Sigmoid colon (tissue), 7 donors: ENCODE results near the gene PEAK1. TPM values are rescaled to one million over a fixed set of nuclear protein-coding genes. Genes with fewer than 3 reads are reported as not detected.

Source experiments
- DNase-seq: peaks from one replicate; pipeline ENCODE4 v3.0.0-alpha.2; 2019
- H3K27ac ChIP-seq, 4 donors: fragments of 200-600 bp; sonication (generic); one replicate each; pipeline ENCODE4 v1.5.1; 2016 to 2019; ENCODE audit warnings: mild to moderate bottlenecking in 1 of 4
- H3K27me3 ChIP-seq, 3 donors: fragments of 200-600 bp; sonication (generic); one replicate each; pipeline ENCODE4 v1.5.1; 2019; ENCODE audit warnings: mild to moderate bottlenecking in 1 of 3
- H3K36me3 ChIP-seq, 4 donors: fragments of 200-600 bp; sonication (generic); one replicate each; pipeline ENCODE4 v1.5.1; 2016 to 2019
- H3K4me1 ChIP-seq, 4 donors: fragments of 200-600 bp; sonication (generic); one replicate each; pipeline ENCODE4 v1.5.1; 2017 to 2019
- H3K4me3 ChIP-seq, 4 donors: fragments of 200-600 bp; sonication (generic); one replicate each; pipeline ENCODE4 v1.5.1; 2017 to 2019; ENCODE audit warnings: mild to moderate bottlenecking in 2 of 4, moderate library complexity in 1 of 4
- H3K9me3 ChIP-seq, 4 donors: fragments of 200-600 bp in 3 of 4; sonication (generic) in 3 of 4; one replicate each; pipeline versions ENCODE4 v1.5.1 to v1.6.1; 2013 to 2019
- CTCF ChIP-seq, 4 experiments: fragments of 450-650 bp in 3 of 4; fragments of 200-600 bp in 1 of 4; IDR thresholded peaks; one replicate each; pipeline ENCODE4 v1.5.1; 2016 to 2019; ENCODE audit warnings: antibody characterized with exemption in 4 of 4, mild to moderate bottlenecking in 3 of 4, moderate library complexity in 2 of 4
- EP300 ChIP-seq, 4 donors: sonication (generic); formaldehyde crosslinking; IDR thresholded peaks; one replicate each; pipeline ENCODE4 v1.6.1; 2017; ENCODE audit warnings: antibody characterized with exemption in 4 of 4
- POLR2A ChIP-seq, 2 donors: fragments of 450-650 bp; IDR thresholded peaks; one replicate each; pipeline ENCODE4 v1.6.1; 2016; ENCODE audit warnings: antibody characterized with exemption in 2 of 2, mild to moderate bottlenecking in 2 of 2, moderate library complexity in 2 of 2
- POLR2AphosphoS5 ChIP-seq, 4 donors: sonication (generic); formaldehyde crosslinking; IDR thresholded peaks; one replicate each; pipeline ENCODE4 v1.6.1; 2017; ENCODE audit warnings: antibody characterized with exemption in 4 of 4
- WGBS, 2 donors: extraction: QIAGEN DNeasy Blood & Tissue Kit; methylation state at CpG; one replicate each; pipeline ENCODE4 v1.1.7; 2013; 5-methylcytosine and 5-hydroxymethylcytosine counted together
- intact Hi-C: fragments of 100-400 bp; cut with DNase I; formaldehyde crosslinking; loops from one replicate; pipeline ENCODE4 v1.15.1; 2023
- polyA plus RNA-seq, 3 donors: library from polyadenylated mRNA; stranded (reverse); fragments of 200-250 nt; gene quantifications; one replicate each; pipeline ENCODE4 v1.2.3, GENCODE V29; 2013
- total RNA-seq, 4 donors: library from RNA; depleted of rRNA; stranded (reverse); fragments of >200 nt; gene quantifications; one replicate each; pipeline ENCODE4 v1.1.0, GENCODE V29; 2016
- donor health status: healthy with polysubstance abuse.
- donor health status: Bipolar disorder and iron deficiency.
- donor health status: healthy.

PEAK1 gene
- total and polyA plus RNA-seq, 7 donors = 3.5 to 59.8 (median 29.3) TPM

GRCh38 chr15:77426871-77427270, 7.0 kb upstream of the PEAK1 start:
- H3K4me1 ChIP-seq = peaks cover 0 to 20% (median 13%) of the 10 kb centered on the region in 4 donors
- no peaks in the 10 kb centered on the region for H3K9me3 ChIP-seq
- WGBS, 2 donors = 59 to 86% methylated on average over 1 of the region's 1 CpG
- no peaks in the 10 kb centered on the region for H3K36me3 ChIP-seq
- H3K27me3 ChIP-seq = no peaks in the 10 kb centered on the region
- intact Hi-C loops = no loop called here
- H3K27ac ChIP-seq = no peak overlapping the region
- no peak overlapping the region for H3K4me3 ChIP-seq
- TF ChIP-seq CTCF (IDR thresholded peaks at IDR 0.05) (no peak), POLR2A (IDR thresholded peaks at IDR 0.05) (no peak), EP300 (IDR thresholded peaks at IDR 0.05) (no peak), POLR2AphosphoS5 (IDR thresholded peaks at IDR 0.05) (no peak)
- no peak for DNase-seq

GRCh38 chr15:77426377-77426776, 6.5 kb upstream of the PEAK1 start:
- no peak overlapping the region for H3K27ac ChIP-seq
- intact Hi-C loops = no loop called here
- H3K27me3 ChIP-seq = no peaks in the 10 kb centered on the region
- 64 to 84% methylated on average over 1 of the region's 1 CpG for WGBS, 2 donors
- no peaks in the 10 kb centered on the region for H3K36me3 ChIP-seq
- TF ChIP-seq POLR2AphosphoS5 (IDR thresholded peaks at IDR 0.05) (no peak), CTCF (IDR thresholded peaks at IDR 0.05) (no peak), POLR2A (IDR thresholded peaks at IDR 0.05) (no peak), EP300 (IDR thresholded peaks at IDR 0.05) (no peak)
- no peak for DNase-seq
- H3K9me3 ChIP-seq = no peaks in the 10 kb centered on the region
- no peak overlapping the region for H3K4me3 ChIP-seq
- H3K4me1 ChIP-seq = peaks cover 0 to 25% (median 18%) of the 10 kb centered on the region in 4 donors

- intact Hi-C loops = no loop called here
- WGBS, 2 donors = 87 to 91% methylated on average over 3 of the region's 3 CpGs
- no peak overlapping the region for H3K27ac ChIP-seq
- no peaks in the 10 kb centered on the region for H3K27me3 ChIP-seq
- H3K36me3 ChIP-seq = no peaks in the 10 kb centered on the region
- DNase-seq = no peak
- H3K9me3 ChIP-seq = no peaks in the 10 kb centered on the region
- H3K4me3 ChIP-seq = no peak overlapping the region
- peaks cover 0 to 27% (median 21%) of the 10 kb centered on the region in 4 donors for H3K4me1 ChIP-seq
- TF ChIP-seq CTCF (IDR thresholded peaks at IDR 0.05) = no peak
- TF ChIP-seq POLR2AphosphoS5 (IDR thresholded peaks at IDR 0.05) = no peak
- TF ChIP-seq POLR2A (IDR thresholded peaks at IDR 0.05) = no peak
- no peak for TF ChIP-seq EP300 (IDR thresholded peaks at IDR 0.05)
Observed at GRCh38 chr15:77425104-77425503, 5.2 kb upstream of the PEAK1 start.

GRCh38 chr15:77421370-77421700, 1.4 kb upstream of the PEAK1 start:
- DNase-seq = no peak
- H3K36me3 ChIP-seq = no peaks in the 10 kb centered on the region
- no peaks in the 10 kb centered on the region for H3K9me3 ChIP-seq
- no peak for TF ChIP-seq POLR2A (IDR thresholded peaks at IDR 0.05)
- no peak for TF ChIP-seq EP300 (IDR thresholded peaks at IDR 0.05)
- peaks cover 0 to 47% (median 42%) of the 10 kb centered on the region in 4 donors for H3K4me1 ChIP-seq
- WGBS, 2 donors = 0% methylated on average over 3 of the region's 3 CpGs
- H3K4me3 ChIP-seq = peak overlapping the region; percentile 69 to 95 (median 90)
- H3K27me3 ChIP-seq = no peaks in the 10 kb centered on the region
- intact Hi-C loops = loop anchor here (2.0 kb wide), 1 partner anchor 351 kb away; the partner anchor contains the start of gene TSPAN3
- peak overlapping the region; percentile 93 to 97 (median 96) for H3K27ac ChIP-seq

GRCh38 chr15:77420610-77421369, 886 bp upstream of the PEAK1 start, which contains the start of gene HMG20A:
Gene HMG20A, plus strand, starts transcription at chr15:77420888. Its CDS starts 37,520 bp downstream, at chr15:77458408.
- intact Hi-C loops = loop anchor here (1.0 to 2.0 kb wide), 2 partner anchors 77 to 350 kb away; partner anchors contain the start of gene TSPAN3
- Histone ChIP-seq H3K4me3 (peak within 1 kb of the TSS; percentile 88 to 95 (median 90)), H3K4me1 (peaks cover 0 to 50% (median 44%) of the 10 kb centered on the region in 4 donors), H3K27ac (peak within 1 kb of the TSS; percentile 93 to 97 (median 96)), H3K27me3 (no peaks in the 10 kb centered on the region), H3K36me3 (no peaks in the 10 kb centered on the region), H3K9me3 (no peaks in the 10 kb centered on the region)
- TF ChIP-seq POLR2A (IDR thresholded peaks at IDR 0.05) (peak in 1 of 2 donors; percentile 54), CTCF (IDR thresholded peaks at IDR 0.05) (no peak), POLR2AphosphoS5 (IDR thresholded peaks at IDR 0.05) (peak; percentile 44 to 76 (median 55))
- WGBS, 2 donors = 1% methylated on average over 25 of the region's 25 CpGs
- peak; percentile 80 for DNase-seq
